Stimulated activated CD8-positive, alpha-beta memory T cell treated with anti-CD3 and anti-CD28 coated beads, Interleukin-4, amount 100 ng/mL, for 24 hours (primary cell): ENCODE data around the gene PCGF2.

Experiments
- DNase-seq: peaks from one replicate; pipeline ENCODE4 v3.0.0-alpha.2; 2020; ENCODE audit warnings: low read depth

Gene PCGF2

GRCh38 chr17:38703742-38704605, 44.2 kb downstream of the PCGF2 start:
- DNase-seq: peak; percentile 82

- DNase-seq: no peak
Measured at GRCh38 chr17:38702916-38703741, 45.0 kb downstream of the PCGF2 start.

- DNase-seq: peak; percentile 73
Measured at GRCh38 chr17:38702166-38702915, 45.8 kb downstream of the PCGF2 start.

GRCh38 chr17:38701504-38702165, 46.5 kb downstream of the PCGF2 start:
- DNase-seq: peak; percentile 63

- DNase-seq: no peak
Measured at GRCh38 chr17:38698760-38699159, 49.4 kb downstream of the PCGF2 start.

- DNase-seq: no peak
Measured at GRCh38 chr17:38697061-38697820, 50.9 kb downstream of the PCGF2 start.

- DNase-seq: no peak
Measured at GRCh38 chr17:38693700-38694329, 54.3 kb downstream of the PCGF2 start.

- DNase-seq: no peak
Measured at GRCh38 chr17:38691154-38691553, 57.0 kb downstream of the PCGF2 start.

- no peak for DNase-seq
Measured at GRCh38 chr17:38690386-38690785, 57.8 kb downstream of the PCGF2 start.

- DNase-seq: no peak
Measured at GRCh38 chr17:38687286-38687685, 60.9 kb downstream of the PCGF2 start.

GRCh38 chr17:38685491-38685890, 62.6 kb downstream of the PCGF2 start:
- DNase-seq: no peak
